ENCODE measurements around the gene KLHL3.

GRCh38 chr5:137642091-137642490 lies 93.8 kb downstream of the KLHL3 start:
- TF ChIP-seq POLR2A (IDR thresholded peaks at IDR 0.05): no peak
- TF ChIP-seq CTCF (IDR thresholded peaks at IDR 0.05): no peak

Data from right lobe of liver (tissue), 4 donors.